Activated CD4-positive, alpha-beta T cell treated with anti-CD3 and anti-CD28 coated beads for 1 hour (primary cell): ENCODE data around the gene GJB6.
"Not testable (repeated sequence)": the region's sequence is repeated elsewhere in the genome, so short reads cannot be mapped to it uniquely, and the experiment has no call there.

Experiments
- DNase-seq: peaks from one replicate; pipeline ENCODE4 v3.0.0-alpha.2; 2020

Gene GJB6

DNA sequence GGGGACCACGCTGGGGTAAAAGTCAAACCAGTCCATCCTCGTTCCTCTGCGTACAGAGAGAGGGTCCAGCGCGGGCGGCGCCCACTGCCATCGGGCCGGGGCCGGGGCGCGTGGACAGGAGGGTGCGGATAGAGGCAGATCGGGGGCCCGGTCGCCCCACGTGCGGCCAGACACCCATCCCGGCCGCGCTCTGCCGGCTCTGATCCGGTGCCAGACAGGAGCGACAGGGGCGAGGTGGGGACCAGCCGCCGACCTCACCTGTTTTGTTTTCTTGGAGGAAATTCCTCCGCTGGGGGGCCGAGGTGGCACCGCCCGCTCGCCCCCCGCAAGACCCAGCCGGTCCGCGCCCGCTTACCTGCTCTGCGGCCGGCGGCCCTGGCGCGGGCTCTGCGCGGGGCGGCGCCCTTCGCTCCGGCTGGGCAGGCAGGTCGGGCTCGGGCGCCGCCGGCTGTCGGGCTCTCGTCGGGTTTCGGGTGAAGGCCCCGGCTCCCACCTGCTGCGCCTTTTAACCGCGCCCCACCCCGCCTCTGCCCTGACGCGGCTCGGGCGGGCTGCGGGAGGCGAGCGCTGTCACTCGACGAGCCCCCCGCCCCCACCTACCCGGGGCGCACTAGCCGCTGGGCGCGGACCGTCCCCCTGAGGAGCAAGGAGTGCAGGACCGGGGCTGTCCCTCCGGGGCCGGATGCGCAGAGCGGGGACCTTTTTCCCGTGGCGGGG is at the start of gene GJB6:
TSS of gene GJB6 (minus strand) at position 481 of the 717 bp plus-strand sequence. CDS start 8,839 bp downstream, outside the sequence.
- DNase-seq, result no peak

DNA sequence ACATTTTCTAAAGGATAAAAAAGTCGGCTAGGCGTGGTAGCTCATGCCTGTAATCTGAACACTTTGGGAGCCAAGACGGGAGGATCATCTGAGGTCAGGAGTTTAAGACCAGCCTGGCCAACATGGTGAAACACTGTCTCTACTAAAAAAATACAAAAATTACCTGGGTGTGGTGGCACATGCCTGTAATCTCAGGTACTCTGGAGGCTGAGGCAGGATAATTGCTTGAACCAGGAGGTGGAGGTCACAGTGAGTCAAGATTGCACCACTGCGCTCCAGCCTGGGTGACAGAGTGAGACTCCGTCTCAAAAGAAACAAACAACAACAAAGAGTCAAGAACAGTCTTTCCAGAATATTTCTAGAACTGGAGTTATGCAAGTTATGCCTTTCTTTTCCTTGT is 44.8 kb upstream of the GJB6 start:
- DNase-seq, result not testable (repeated sequence)

DNA sequence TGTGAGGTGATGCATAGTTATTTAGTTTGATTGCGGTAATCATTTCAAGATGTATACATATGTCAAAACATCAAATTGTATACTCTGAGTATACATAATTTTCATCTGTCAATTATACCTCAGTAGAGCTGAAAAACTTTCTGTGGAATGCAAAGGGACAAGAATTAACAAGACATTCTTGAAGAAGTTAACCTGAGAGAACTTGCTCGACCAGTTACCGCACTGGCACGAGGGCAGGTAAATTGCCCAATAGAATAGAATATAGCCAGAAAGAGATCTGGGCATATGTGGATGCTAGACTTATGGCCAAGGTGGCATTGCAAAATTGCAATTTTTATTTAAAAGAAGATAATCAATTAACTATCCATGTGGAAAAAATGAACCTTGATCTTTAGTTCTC is 42.3 kb upstream of the GJB6 start:
- no peak for DNase-seq

DNA sequence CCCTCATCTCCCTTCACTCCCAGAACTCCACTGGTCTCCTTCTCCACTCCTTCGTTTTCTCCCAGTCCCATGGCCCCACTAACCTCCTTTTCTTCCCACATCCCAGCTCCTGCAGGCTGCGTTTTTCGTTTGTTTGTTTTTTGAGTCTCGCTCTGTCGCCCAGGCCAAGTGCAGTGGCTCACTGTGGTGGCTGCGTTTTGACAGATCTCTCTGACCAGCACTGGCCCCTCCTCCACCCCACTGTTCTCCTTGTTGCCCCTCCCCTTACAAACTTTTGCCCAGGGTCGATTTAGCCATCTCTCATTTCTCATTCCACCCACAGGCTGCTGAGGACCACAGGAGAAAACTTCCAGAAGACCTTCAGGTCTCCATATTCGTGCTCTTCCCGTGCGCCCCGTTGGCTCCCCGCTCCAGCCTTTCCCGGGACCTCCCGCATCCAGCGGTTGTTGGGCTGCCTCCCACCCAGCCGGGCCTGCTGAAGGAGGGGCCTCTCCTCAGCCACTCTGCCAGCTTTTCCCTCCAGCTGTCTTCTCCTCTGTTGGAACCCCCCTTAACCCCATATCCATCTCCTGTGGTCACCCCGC is 40.6 kb upstream of the GJB6 start:
- DNase-seq, result no peak

DNA sequence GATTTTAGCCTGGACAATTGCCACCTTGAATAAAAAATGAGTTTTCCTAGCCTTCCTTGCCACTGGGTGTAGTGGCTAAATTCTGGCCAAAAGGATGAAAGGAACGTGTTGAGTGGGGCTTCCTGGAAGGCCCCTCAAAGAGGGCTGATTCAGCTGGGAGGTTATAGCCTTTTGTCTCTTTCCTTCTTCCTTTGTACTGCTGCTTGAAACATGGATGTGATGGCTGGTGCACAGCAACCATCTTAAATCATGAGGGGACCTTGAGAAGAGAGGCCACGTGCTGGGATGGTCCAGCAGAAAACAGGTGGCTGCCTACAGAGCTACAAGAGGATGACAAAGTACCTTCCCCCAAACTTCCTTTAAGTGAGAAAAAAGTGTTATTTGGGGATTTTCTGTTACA is 40.0 kb upstream of the GJB6 start:
- no peak for DNase-seq

DNA sequence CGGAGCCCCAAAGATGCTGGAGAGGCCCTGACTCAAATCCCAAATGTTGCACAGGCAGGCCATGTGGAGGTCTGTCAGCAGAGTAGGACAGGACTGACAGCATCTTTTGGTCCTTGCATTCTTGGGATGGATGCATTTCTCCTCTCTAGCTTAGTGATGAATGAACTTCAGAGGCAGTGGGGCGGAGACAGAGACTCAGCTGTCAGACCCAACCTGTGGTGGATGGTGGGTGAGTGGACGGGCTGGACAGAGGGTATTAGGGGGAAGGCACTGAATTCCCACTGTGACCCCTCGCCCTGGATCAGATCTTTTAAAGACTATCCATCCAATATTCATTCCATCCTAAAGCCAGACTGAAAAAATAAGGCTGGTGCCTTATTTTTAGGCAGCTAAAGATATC is 39.3 kb upstream of the GJB6 start:
- no peak for DNase-seq

DNA sequence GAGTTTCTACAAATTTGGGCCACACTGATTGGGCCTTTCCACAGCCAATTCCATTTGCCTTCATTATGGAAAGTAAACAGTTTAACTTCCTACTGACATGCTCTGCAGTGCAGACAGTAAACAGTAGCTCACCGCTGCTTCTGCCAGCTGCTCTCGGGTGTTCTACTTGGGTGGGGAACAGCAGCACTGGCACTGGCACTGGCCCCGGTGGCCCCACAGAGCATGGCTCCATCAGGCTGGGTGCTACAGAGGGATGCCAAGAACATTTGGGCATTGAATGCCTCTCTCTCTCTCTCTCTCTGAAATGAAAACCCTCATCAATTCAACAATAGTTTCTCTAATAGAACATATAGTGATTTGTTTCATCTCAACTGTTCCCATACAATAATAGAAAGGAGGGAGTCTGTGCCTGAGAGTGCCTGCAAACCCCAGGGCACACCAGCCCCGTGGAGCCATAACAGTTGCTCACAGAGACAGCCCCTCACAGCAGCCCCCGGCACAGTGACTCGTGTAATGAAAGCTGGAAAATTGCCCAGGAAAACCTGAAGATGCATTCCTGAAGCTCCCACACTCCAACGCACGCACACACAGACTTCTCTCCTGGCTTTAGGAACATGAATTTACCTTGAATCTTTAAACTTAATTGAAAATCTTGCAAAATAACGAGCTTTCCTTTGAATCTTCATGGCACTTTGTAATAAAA is 38.2 kb upstream of the GJB6 start:
- DNase-seq, result no peak

DNA sequence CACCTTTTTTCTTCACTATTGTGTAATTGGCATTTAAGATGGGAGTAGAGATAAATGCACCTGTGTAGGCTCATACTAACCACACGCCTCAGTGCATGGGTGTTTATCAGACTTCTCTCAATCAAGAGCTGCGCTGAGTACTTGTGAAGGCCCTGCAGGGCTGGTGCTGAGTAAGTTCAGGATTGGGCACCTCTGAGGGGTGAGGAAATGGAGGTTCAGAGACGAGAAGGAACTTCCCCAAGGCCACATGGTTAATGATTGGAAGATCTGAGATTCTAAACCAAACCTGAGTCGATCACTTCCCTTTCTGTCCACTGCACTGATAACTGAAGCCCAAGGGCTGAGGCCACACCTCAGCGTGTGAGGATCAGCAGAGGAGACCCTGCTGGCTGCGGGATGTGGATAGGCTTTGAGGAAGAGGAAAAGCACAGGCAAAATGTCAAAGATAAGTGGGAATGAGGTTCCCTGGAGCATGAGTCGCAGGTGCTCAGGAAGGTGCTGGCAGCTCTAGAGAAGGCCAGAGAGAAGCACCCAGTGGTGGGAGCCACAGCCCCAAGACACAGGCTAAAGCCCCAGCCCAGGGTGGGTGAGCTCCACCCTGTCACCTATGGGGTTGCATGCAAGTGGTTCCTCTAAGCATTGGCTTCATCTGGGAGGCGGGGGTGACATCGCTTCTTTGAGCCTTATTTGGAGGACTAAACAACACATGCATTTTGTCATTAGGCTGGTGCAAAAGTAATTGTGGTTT is 32.3 kb upstream of the GJB6 start:
- DNase-seq, result no peak

DNA sequence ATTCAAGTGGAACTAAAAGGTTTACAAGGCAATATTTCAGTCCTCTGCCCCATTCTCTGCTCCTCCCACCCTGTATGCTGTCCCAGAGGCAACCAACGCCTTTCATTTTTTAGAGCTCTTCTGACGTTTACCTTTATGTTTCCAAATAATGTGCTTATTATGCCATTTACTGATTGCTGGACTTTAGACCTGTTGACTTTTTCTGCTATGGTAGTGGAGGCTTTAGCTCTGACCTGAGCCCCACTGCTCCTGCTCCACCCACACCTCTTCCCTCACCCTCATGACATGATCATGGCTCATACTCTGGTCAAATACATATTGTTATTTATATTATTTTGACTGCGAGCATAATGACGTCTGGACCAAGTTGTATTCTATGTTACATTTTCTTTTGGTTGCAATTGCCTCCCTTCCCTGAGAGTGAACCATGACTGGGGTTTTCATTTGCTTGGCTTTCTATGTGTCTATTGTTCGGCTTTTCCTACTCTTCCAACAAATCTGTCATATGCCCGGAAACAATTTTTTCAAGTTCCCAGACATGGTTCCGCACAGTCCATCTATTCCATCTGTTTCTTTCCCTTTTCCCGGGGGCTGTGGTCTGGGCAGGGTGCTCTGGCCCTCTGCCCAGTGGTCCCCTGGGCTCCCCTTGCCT is 31.4 kb upstream of the GJB6 start:
- DNase-seq, result no peak

DNA sequence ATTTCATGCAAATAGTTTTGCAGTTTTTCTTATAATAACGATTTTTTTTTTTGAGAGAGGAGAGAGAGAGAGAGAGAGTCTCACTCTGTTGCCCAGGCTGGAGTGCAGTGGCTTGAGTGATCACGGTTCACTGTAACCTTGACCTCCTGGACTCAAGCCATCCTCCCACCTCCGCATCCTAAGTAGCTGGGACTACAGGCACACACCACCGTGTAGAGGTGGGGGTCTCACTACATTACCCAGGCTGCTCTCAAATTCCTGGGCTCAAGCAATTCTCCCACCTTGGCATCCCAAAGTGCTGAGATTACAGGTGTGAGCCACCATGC is 26.8 kb upstream of the GJB6 start:
- no peak for DNase-seq

DNA sequence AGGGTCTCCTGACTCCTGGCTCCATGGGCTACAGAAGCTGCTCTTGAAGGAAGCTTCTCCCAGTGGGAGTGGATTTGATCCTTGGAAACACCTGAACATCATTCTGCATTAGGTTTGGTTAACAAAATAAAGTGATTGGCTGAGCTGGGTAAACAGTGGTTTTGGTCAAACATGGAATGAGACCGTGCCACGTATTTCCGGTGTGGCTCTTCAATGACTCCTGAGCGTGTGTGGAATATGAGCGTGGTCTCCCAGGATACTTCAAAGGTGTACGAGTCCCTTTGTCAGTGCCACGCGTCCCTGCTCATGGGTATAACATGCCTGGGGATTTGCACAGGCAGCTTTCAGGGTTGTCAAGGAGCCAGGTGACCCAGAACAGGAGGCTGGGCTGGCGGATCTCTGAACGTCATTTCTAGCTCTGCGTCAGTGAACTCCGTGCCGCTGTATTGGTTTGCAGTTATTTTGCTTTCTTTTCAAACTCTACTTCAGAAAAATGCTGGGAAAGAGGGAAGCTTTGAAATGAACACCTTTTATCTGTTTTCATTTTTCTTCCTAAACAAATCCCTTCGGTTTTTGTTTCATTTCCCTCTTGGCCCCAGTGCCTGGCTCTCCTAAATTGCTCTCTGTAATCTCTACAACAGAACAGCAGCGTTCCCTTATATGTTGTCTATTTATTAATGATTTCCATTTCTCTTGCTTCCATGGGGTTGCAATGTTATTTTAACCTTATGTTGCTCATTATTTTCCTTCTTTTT is 26.3 kb upstream of the GJB6 start:
- no peak for DNase-seq

DNA sequence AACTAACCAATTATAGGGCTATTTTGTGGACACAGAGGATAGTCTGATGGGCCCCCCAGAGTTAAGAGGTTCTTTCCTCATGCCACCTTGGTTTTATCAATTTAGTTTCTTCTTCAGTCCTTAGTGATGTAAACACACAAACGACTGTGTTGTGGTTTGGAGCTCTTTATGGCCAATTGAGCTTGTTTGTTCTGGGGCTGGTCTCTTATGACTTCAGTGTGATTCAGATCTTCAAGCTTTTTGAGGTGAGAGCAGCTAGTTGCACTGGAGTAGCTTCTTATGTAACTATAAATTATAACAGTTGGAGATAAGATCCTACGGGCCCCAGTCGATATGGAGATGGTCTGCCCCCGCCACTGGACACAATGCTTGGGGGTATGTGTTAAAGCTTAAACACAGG is 22.0 kb upstream of the GJB6 start:
- DNase-seq, result no peak

DNA sequence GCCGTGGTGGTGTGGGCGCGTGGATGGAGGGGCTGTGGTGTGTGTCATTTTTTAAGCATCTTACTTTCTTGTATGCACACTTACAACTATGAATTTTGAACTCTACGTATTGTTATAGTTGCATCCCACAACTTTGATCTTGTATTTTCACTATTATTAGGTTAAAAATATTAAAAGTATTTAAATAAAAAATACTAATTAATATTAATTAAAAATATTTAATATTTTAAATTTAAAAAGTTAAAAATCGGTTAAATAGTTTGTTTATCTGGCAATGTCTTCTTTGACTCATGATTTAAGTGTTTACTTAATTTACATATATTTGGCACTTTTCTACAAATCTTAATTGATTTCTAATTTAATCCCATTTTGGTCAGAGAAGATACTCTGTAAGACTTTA is 17.8 kb upstream of the GJB6 start:
- no peak for DNase-seq

DNA sequence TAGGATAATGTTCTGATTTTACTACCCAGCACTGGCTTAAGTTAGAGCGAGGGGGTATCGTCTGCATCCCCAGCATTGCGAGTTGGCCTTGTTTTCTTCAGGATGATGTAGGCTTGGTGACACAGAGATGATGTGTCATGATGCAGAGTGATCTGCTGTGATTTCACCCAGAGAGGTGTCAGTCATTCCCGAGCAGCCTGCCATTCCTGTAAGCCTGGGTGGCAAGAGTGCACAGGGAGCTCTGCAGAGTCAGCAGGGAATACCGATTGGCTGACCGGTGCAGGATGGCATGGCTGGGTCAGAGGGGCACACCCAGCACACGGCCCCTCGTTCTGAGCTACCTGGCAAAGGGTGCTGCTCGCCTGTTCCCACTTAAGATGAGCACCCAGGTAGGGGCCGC is 15.8 kb upstream of the GJB6 start:
- no peak for DNase-seq

DNA sequence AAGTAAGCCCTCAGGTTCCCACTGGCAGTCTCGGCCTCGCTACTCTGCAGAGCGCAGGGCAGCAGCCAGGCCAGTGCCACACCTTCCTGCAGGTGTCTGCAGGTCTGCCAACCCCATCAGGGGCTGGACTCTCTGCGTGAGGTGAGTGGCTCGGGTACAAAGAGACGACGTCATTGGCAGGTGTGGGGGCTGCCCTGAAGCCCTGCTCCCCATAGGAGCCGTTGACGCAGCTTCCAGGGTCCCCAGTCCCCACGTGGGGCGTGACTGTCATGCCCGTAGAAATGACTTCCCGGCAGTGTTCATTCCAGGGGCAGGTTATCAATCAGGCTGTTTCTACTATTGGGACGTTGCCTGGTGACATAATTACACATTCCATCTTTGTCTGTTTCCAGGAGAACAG is 15.3 kb upstream of the GJB6 start:
- no peak for DNase-seq

DNA sequence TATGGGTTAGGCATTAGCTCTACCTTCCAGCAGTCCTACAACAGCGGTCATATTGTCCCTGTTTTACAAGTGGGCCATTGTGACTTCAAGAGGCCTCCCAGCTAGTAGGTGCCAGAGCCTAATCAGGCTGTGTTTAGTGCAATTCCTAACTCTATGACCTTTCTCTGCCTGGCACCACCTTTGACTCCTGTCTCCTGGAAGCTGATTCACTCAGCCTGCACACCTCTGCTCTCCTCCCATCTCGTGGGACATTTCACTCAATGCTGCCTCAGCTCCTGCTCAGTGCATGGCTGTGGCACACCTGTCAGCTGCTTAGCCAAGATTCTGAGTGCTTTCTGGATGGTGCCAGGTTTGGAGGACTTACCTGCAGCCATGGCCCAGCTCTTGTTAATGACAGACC is 9.5 kb upstream of the GJB6 start:
- no peak for DNase-seq

DNA sequence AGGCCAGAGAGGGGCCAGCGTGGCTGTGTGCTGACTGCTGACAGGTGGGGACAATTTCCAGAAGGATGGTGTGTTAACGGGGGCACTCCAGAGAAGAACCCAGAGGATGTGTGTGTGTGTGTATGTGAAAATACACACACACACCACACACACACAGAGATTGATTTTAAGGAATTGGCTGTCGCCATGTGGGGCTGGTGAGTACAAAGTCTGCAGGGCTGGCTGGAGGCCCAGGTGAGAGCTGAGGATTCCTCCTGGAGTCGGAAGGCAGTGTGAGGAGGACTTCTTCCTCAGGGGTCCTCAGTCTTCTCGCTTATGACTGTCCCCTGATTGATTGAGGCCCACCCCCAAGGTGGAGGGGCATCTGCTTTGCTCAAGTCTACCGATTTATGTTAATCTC is 7.6 kb upstream of the GJB6 start:
- no peak for DNase-seq

DNA sequence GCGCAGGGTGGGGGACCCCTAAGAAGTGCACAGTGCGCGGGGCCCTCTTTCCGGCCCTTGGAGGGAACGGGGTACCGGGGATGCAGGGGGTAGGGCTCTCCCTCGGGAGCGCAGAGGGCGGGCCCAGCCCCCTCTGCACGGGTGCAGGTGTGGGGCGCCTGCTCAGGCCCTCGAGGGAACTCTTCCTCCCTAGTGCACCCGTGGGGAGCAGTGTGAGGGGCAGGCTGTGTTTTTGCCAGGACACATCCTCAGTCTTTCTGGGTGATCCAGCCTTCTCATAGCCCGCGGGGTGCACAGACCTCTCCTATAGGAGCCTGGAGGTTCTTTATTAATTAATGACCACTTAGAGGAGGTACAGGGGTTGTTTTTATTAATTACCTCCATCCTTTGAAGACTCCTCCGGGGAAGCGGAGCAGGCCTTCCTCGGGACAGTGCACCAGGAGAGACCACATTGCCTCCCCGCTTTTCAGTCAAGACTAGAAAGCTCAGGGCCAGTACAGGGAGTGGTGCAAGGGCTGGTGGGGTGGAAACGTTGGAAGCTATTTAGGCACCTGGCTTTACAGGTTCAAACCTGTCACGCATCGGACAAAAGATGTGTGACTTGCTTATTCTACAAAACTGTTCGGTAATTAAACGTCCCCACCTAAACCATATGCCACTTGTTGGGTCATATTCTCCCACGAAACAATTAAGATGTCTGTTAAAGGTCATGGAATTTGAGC is 598 bp upstream of the GJB6 start:
- DNase-seq, result no peak

DNA sequence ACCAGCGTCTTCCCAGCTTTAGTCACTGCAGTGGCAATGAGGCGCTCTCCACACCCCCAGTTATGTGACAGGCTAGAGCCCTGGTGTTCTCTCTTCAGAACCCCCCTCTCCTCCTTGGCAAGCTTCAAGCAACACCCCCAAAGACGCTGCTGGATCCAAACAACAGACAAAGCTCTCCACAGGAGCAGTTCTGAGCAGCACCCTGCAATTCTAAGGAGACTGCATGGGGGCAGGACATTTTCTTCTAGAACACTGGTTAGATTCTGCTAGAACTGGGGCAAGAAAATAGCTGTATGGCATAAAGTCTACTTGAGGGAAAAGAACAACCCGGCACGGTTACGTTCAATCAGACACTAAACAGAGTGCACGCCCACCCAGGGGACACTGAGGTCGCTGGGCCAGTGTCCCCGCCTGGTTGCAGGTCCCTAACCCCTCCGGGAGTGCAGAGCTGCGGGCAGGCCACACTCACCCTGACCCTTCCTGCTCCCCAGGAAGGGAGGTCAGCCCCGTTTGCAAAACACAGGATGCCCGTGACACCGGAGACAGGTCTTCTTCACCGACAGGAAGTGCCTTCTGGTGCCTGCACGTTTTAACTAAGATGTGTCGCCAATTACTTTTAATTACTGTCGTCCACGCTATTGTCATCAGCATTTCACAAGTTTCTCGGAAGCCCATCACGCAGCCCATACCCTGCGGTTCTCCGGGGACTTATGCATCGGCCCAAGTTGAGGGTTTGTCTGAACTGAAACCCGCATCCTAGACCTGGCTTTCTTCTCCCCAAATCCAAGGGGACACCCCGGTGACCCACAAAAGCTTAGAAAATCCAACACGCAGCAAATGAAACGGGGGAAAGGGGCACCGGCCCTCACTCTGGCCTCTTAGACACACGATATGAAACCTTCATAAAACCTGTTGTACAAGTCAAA is 943 bp downstream of the GJB6 start:
- DNase-seq, result no peak

DNA sequence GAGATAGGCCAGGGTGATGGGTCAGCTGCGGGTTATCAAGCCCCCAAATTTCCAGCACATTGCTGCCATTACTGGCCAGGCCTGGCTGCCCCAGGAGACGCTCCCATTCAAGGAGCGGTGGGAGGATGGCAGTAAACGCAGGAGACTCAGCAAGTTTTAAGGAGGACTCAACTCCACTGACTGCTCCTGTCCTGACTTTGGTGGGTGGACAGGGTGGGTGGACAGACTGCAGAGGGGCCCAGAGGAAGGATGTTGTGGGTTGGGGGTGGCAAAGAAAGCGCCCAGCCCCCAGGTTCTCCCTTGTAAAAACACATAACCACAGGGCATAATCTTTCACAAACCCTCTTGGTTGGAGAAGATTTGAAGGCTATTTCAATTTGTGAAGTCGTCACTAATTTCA is 4.4 kb downstream of the GJB6 start:
- no peak for DNase-seq

DNA sequence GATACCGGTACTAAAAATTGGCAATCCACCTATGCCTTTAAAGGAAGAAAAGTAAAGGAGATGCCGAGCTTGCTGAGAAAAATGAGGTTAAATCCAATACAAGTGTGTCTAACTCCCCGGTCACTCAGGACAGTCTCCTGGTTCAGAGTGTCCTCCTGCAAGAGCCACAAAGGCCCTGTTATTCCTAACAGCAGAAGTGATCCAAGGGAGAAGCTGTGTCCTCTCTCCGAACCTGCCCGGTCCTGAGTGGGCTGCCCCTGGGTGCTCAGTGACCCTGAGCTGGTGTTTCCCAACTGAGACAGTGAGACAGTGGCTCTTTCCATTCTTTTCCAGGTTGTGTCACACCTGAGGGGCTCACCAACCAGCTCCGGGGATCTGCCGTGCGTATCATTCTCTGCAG is 4.8 kb downstream of the GJB6 start:
- no peak for DNase-seq
